ENCODE data around the gene TMEM171. TPM values are rescaled to one million over a fixed set of nuclear protein-coding genes. Genes with fewer than 3 reads are reported as not detected.

TMEM171 gene
- polyA plus RNA-seq, 1 donor (not counting 4 experiments of a cell fraction or from before 2014, with no cell fraction given) = 8.7 TPM

GRCh38 chr5:73153513-73153912 is 33.1 kb downstream of the TMEM171 start:
- Histone ChIP-seq H3K27me3 (ENCODE audit: control insufficient read depth, extremely low read depth, insufficient read depth, low read length) (no peaks in the 10 kb centered on the region), H3K9me3 (ENCODE audit: control insufficient read depth, low read depth, low read length) (no peaks in the 10 kb centered on the region), H4K20me1 (ENCODE audit: control insufficient read depth, extremely low read depth, insufficient read depth, low read length) (no peaks in the 10 kb centered on the region), H3K9me1 (ENCODE audit: control insufficient read depth, extremely low read depth, insufficient read depth, low read length) (no peaks in the 10 kb centered on the region), H3K4me1 (ENCODE audit: control insufficient read depth, extremely low read depth, insufficient read depth, low read length) (peaks cover 2% of the 10 kb centered on the region), H3K27ac (ENCODE audit: control insufficient read depth, insufficient read depth, low read length) (no peak overlapping the region), H3K36me3 (ENCODE audit: control insufficient read depth in 2 of 2, extremely low read depth in 1 of 2, insufficient read depth in 2 of 2, low read length in 2 of 2) (no peaks in the 10 kb centered on the region), H2AFZ (ENCODE audit: control insufficient read depth, low read length) (no peak overlapping the region), H3K9ac (ENCODE audit: control insufficient read depth, extremely low read depth, insufficient read depth, low read length) (no peak overlapping the region), H3K79me2 (ENCODE audit: control insufficient read depth, insufficient read depth, low read length) (no peaks in the 10 kb centered on the region), H3K4me3 (ENCODE audit: control insufficient read depth in 2 of 3, extremely low read depth in 1 of 3, insufficient read depth in 2 of 3, low read depth in 1 of 3, low read length in 3 of 3) (no peak overlapping the region), H3K4me2 (ENCODE audit: control insufficient read depth, extremely low read depth, insufficient read depth, low read depth, low read length) (no peak overlapping the region)
- no peak for FAIRE-seq
- no peak for DNase-seq (ENCODE audit: low read depth, low spot score)
- TF ChIP-seq CTCF (optimal IDR thresholded peaks at IDR 0.05 in 1 of 3, IDR thresholded peaks at IDR 0.05 in 1 of 3, conservative IDR thresholded peaks at IDR 0.05 in 1 of 3; ENCODE audit: extremely low read depth in 1 of 3, insufficient read depth in 2 of 3, low read length in 3 of 3) = no peak
- TF ChIP-seq EZH2 (IDR thresholded peaks at IDR 0.05; ENCODE audit: low read length) = no peak
- dilution Hi-C loops (cut with MboI; ENCODE audit: extremely low pct_ligation_motif_present, low sequenced_read_pairs) = no loop called here

GRCh38 chr5:73154208-73155006 is 34.0 kb downstream of the TMEM171 start:
- FAIRE-seq = no peak

More at GRCh38 chr5:73154208-73155006, 34.0 kb downstream of the TMEM171 start:
- H2AFZ ChIP-seq (ENCODE audit: control insufficient read depth, low read length) = no peak overlapping the region
- H4K20me1 ChIP-seq (ENCODE audit: control insufficient read depth, extremely low read depth, insufficient read depth, low read length) = no peaks in the 10 kb centered on the region
- no peak overlapping the region for H3K27ac ChIP-seq (ENCODE audit: control insufficient read depth, insufficient read depth, low read length)
- peaks cover 2% of the 10 kb centered on the region for H3K4me1 ChIP-seq (ENCODE audit: control insufficient read depth, extremely low read depth, insufficient read depth, low read length)
- no peaks in the 10 kb centered on the region for H3K9me3 ChIP-seq (ENCODE audit: control insufficient read depth, low read depth, low read length)
- no peak overlapping the region for H3K4me2 ChIP-seq (ENCODE audit: control insufficient read depth, extremely low read depth, insufficient read depth, low read depth, low read length)
- dilution Hi-C loops (cut with MboI; ENCODE audit: extremely low pct_ligation_motif_present, low sequenced_read_pairs) = no loop called here
- no peaks in the 10 kb centered on the region for H3K36me3 ChIP-seq (ENCODE audit: control insufficient read depth in 2 of 2, extremely low read depth in 1 of 2, insufficient read depth in 2 of 2, low read length in 2 of 2)
- no peaks in the 10 kb centered on the region for H3K9me1 ChIP-seq (ENCODE audit: control insufficient read depth, extremely low read depth, insufficient read depth, low read length)
- DNase-seq (ENCODE audit: low read depth, low spot score) = no peak
- no peak overlapping the region for H3K9ac ChIP-seq (ENCODE audit: control insufficient read depth, extremely low read depth, insufficient read depth, low read length)
- no peaks in the 10 kb centered on the region for H3K79me2 ChIP-seq (ENCODE audit: control insufficient read depth, insufficient read depth, low read length)
- TF ChIP-seq EZH2 (IDR thresholded peaks at IDR 0.05; ENCODE audit: low read length) = no peak
- TF ChIP-seq CTCF (optimal IDR thresholded peaks at IDR 0.05 in 1 of 3, IDR thresholded peaks at IDR 0.05 in 1 of 3, conservative IDR thresholded peaks at IDR 0.05 in 1 of 3; ENCODE audit: extremely low read depth in 1 of 3, insufficient read depth in 2 of 3, low read length in 3 of 3) = no peak
- H3K4me3 ChIP-seq (ENCODE audit: control insufficient read depth in 2 of 3, extremely low read depth in 1 of 3, insufficient read depth in 2 of 3, low read depth in 1 of 3, low read length in 3 of 3) = no peak overlapping the region
- no peaks in the 10 kb centered on the region for H3K27me3 ChIP-seq (ENCODE audit: control insufficient read depth, extremely low read depth, insufficient read depth, low read length)

Measured in keratinocyte (primary cell).